CD4-positive, alpha-beta T cell (primary cell): ENCODE data around the gene PPP1R13L. TPM values are rescaled to one million over a fixed set of nuclear protein-coding genes. Genes with fewer than 3 reads are reported as not detected.
"Not testable (repeated sequence)": the region's sequence is repeated elsewhere in the genome, so short reads cannot be mapped to it uniquely, and the experiment has no call there.

Experiments
- ATAC-seq: fragments of 200-7000 bp; cut with Tn5 transposase; one replicate; pipeline ENCODE4 v1.10.0; 2022; ENCODE audit warnings: mild to moderate bottlenecking; ENCODE audit not compliant: poor library complexity
- CTCF ChIA-PET: fragments of 350-600 bp; sonication (Branson Sonifier 250); formaldehyde crosslinking; loops from one replicate; lab custom pipeline; 2021; ENCODE audit warnings: antibody characterized with exemption, inconsistent platforms; lab: Charles Lee
- POLR2A ChIA-PET: fragments of 350-600 bp; sonication (Branson Sonifier 250); formaldehyde crosslinking; loops from one replicate; lab custom pipeline; 2021; ENCODE audit warnings: antibody characterized with exemption, inconsistent platforms; lab: Charles Lee
- DNase-seq, 14 experiments: peaks; one replicate each; pipeline ENCODE4 v3.0.0-alpha.2; 2013 to 2020; ENCODE audit warnings: mixed read lengths in 2 of 14
- H3K27ac ChIP-seq, 2 donors: one replicate each; pipeline versions ENCODE4 v1.5.1 to v1.7.0; 2013; ENCODE audit warnings: low read length in 2 of 2, low read depth in 1 of 2, mild to moderate bottlenecking in 1 of 2
- H3K27me3 ChIP-seq, 2 experiments: 1 replicate in 1 of 2; 2 replicates in 1 of 2; pipeline versions ENCODE4 v1.6.1 to v1.7.0; 2013; ENCODE audit warnings: low read length in 2 of 2, control low read depth in 1 of 2, mild to moderate bottlenecking in 1 of 2, moderate library complexity in 1 of 2; ENCODE audit not compliant: insufficient read depth in 2 of 2, control insufficient read depth in 1 of 2
- H3K36me3 ChIP-seq: one replicate; pipeline ENCODE4 v1.6.1; 2013; ENCODE audit warnings: low read length, control low read depth; ENCODE audit not compliant: insufficient read depth
- H3K4me1 ChIP-seq: one replicate; pipeline ENCODE4 v1.6.1; 2013; ENCODE audit warnings: low read length, control low read depth; ENCODE audit not compliant: insufficient read depth
- H3K4me3 ChIP-seq: one replicate; pipeline ENCODE4 v1.5.1; 2013; ENCODE audit warnings: mild to moderate bottlenecking, low read length, moderate library complexity
- H3K9me3 ChIP-seq, 2 experiments: 1 replicate in 1 of 2; 2 replicates in 1 of 2; pipeline versions ENCODE4 v1.6.1 to v1.7.0; 2013; ENCODE audit warnings: low read length in 2 of 2, mild to moderate bottlenecking in 2 of 2, control low read depth in 1 of 2, moderate library complexity in 1 of 2; ENCODE audit not compliant: control insufficient read depth in 1 of 2, insufficient read depth in 1 of 2
- H3K27ac Mint-ChIP-seq: one replicate; pipeline ENCODE4 v1.8.0; 2020; ENCODE audit warnings: mixed read lengths
- H3K27me3 Mint-ChIP-seq: one replicate; pipeline ENCODE4 v1.8.0; 2021; ENCODE audit warnings: mixed read lengths
- H3K36me3 Mint-ChIP-seq: one replicate; pipeline ENCODE4 v1.8.0; 2021; ENCODE audit warnings: low read depth, mixed read lengths
- H3K4me1 Mint-ChIP-seq: one replicate; pipeline ENCODE4 v1.8.0; 2021; ENCODE audit warnings: low read depth, mixed read lengths
- H3K4me3 Mint-ChIP-seq: one replicate; pipeline ENCODE4 v1.8.0; 2020; ENCODE audit warnings: mild to moderate bottlenecking, mixed read lengths
- H3K9me3 Mint-ChIP-seq: one replicate; pipeline ENCODE4 v1.8.0; 2020; ENCODE audit warnings: mixed read lengths
- intact Hi-C, 2 experiments: fragments of 100-400 bp; cut with DNase I in 1 of 2; cut with micrococcal nuclease in 1 of 2; formaldehyde crosslinking; loops; one replicate each; pipeline versions ENCODE4 v1.15.1 to v1.9.0; 2023 to 2025; cut with DNase I, micrococcal nuclease
- total RNA-seq, 174 experiments: library from RNA in 2 of 174; stranded (reverse) in 2 of 174; gene quantifications; one replicate each; pipeline ENCODE4 v1.2.3 and lab custom pipeline; 2021 to 2026
- TF ChIP-seq, protein P1 (sequence below): fragments of 200-600 bp; IDR thresholded peaks from one replicate; pipeline ENCODE4 v1.8.0; 2022; ENCODE audit warnings: antibody characterized with exemption, mild to moderate bottlenecking

Gene PPP1R13L
- total RNA-seq, 2 experiments from 2014 or later: 1.5 to 3.7 TPM

- Histone ChIP-seq H3K9me3 (no peaks in the 10 kb centered on the region), H3K27me3 (no peaks in the 10 kb centered on the region), H3K4me3 (peak overlapping the region; percentile 37), H3K4me1 (peaks cover 35% of the 10 kb centered on the region), H3K27ac (peak overlapping the region in 1 of 2 donors; percentile 65), H3K36me3 (no peaks in the 10 kb centered on the region)
- peaks cover 32% of the 10 kb centered on the region for H3K4me1 Mint-ChIP-seq
- no peak overlapping the region for H3K27ac Mint-ChIP-seq
- TF ChIP-seq, protein P1, sequence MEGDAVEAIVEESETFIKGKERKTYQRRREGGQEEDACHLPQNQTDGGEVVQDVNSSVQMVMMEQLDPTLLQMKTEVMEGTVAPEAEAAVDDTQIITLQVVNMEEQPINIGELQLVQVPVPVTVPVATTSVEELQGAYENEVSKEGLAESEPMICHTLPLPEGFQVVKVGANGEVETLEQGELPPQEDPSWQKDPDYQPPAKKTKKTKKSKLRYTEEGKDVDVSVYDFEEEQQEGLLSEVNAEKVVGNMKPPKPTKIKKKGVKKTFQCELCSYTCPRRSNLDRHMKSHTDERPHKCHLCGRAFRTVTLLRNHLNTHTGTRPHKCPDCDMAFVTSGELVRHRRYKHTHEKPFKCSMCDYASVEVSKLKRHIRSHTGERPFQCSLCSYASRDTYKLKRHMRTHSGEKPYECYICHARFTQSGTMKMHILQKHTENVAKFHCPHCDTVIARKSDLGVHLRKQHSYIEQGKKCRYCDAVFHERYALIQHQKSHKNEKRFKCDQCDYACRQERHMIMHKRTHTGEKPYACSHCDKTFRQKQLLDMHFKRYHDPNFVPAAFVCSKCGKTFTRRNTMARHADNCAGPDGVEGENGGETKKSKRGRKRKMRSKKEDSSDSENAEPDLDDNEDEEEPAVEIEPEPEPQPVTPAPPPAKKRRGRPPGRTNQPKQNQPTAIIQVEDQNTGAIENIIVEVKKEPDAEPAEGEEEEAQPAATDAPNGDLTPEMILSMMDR: no peak
- no peaks in the 10 kb centered on the region for H3K9me3 Mint-ChIP-seq
- DNase-seq: no peak
- intact Hi-C loops: loop anchor here (1.0 to 2.0 kb wide), 2 partner anchors 16 to 40 kb away; no protein-coding TSS in a partner anchor
- H3K27me3 Mint-ChIP-seq: no peaks in the 10 kb centered on the region
- ChIA-PET POLR2A (interaction anchor here (0.8 to 2.9 kb wide), 13 partner anchors 10 to 253 kb away, joined by 3 to 142 read pairs (median 6); partner anchors contain the start of genes FOSB, RTN2 and SNRPD2), CTCF (interaction anchor here (0.6 to 6.0 kb wide), 32 partner anchors 9 to 347 kb away, joined by 3 to 365 read pairs (median 7); partner anchors contain the start of genes DMPK, ERCC1, FOSB and GIPR)
- no peak for ATAC-seq
- peak overlapping the region; percentile 48 for H3K4me3 Mint-ChIP-seq
- no peaks in the 10 kb centered on the region for H3K36me3 Mint-ChIP-seq
Measured at GRCh38 chr19:45439190-45439568, 34.3 kb upstream of the PPP1R13L start.

DNA sequence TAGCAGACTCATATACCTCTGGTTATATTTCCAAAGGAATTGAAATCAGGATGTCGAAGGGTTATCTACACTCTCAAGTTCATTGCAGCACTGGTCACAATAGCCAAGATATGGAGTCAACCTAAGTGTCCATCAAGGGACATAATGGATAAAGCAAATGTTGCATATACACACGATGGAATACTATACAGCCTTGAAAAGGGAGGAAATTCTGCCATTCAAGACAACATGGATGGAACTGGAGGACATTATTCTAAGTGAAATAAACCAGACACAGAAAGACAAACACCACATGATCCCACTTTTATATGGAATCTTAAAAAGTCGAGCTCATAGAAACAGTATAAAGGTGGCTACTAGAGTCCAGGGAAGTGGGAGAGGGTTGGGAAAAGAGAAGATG, 32.5 kb upstream of the PPP1R13L start:
- no peaks in the 10 kb centered on the region for H3K9me3 Mint-ChIP-seq
- intact Hi-C loops: no loop called here
- Histone ChIP-seq H3K4me3 (no peak overlapping the region), H3K27ac (no peak overlapping the region), H3K36me3 (no peaks in the 10 kb centered on the region), H3K4me1 (peaks cover 17% of the 10 kb centered on the region), H3K9me3 (no peaks in the 10 kb centered on the region), H3K27me3 (no peaks in the 10 kb centered on the region)
- TF ChIP-seq, protein P1: no peak
- POLR2A ChIA-PET: interaction anchor here (0.6 kb wide), 1 partner anchor 42 kb away, joined by 3 read pairs; no protein-coding TSS in a partner anchor
- no peaks in the 10 kb centered on the region for H3K27me3 Mint-ChIP-seq
- H3K27ac Mint-ChIP-seq: no peak overlapping the region
- H3K4me1 Mint-ChIP-seq: peaks cover 16% of the 10 kb centered on the region
- CTCF ChIA-PET: interaction anchor here (1.7 to 6.0 kb wide), 2 partner anchors 32 to 40 kb away, joined by 4 to 365 read pairs; no protein-coding TSS in a partner anchor
- ATAC-seq: no peak
- DNase-seq: no peak
- no peaks in the 10 kb centered on the region for H3K36me3 Mint-ChIP-seq
- peak overlapping the region; percentile 12 for H3K4me3 Mint-ChIP-seq

DNA sequence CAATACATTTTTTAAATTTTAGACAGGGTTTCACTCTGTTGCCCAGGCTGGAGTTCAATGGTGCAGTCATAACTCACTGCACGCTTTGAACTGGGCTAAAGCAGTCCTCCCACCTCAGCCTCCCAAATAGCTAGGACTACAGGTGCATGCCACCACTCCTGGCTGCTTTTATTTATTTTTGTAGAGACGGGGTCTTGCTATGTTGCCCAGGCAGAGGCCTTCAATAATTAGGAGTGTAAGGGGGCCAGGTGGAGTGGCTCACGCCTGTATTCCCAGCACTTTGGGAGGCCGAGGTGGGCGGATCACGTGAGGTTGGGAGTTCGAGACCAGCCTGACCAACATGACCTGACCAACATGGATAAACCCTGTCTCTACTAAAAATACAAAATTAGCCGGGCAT, 27.7 kb upstream of the PPP1R13L start:
- H3K36me3 ChIP-seq, H3K9me3 ChIP-seq, H3K27ac ChIP-seq, H3K27me3 Mint-ChIP-seq, DNase-seq, POLR2A ChIA-PET, H3K4me3 Mint-ChIP-seq, H3K4me3 ChIP-seq, ATAC-seq, H3K27ac Mint-ChIP-seq, H3K9me3 Mint-ChIP-seq, H3K27me3 ChIP-seq, H3K36me3 Mint-ChIP-seq, H3K4me1 Mint-ChIP-seq: not testable (repeated sequence)
- intact Hi-C loops: loop anchor here in 1 of 2 experiments (5.0 kb wide), 1 partner anchor 125 kb away; no protein-coding TSS in a partner anchor
- CTCF ChIA-PET: interaction anchor here (4.1 kb wide), 1 partner anchor 46 kb away, joined by 15 read pairs; no protein-coding TSS in a partner anchor
- peaks cover 17% of the 10 kb centered on the region for H3K4me1 ChIP-seq

DNA sequence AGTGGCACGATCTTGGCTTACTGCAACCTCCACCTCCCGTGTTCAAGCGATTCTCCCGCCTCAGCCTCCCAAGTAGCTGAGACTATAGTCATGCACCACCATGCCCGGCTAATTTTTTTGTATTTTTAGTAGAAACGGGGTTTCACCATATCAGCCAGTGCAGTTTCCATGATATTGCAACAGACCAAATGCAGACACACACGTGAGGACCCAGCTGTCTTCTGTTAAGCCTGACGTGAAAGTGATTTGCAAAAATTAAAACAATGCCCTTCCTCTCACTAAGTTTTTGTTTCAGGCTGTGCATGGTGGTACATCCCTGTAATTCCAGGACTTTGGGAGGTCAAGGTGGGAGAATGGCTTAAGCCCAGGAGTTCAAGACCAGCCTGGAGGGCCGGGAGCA, 26.1 kb upstream of the PPP1R13L start:
- intact Hi-C loops: loop anchor here in 1 of 2 experiments (5.0 kb wide), 1 partner anchor 126 kb away; no protein-coding TSS in a partner anchor
- H3K4me3 ChIP-seq, DNase-seq, H3K27me3 Mint-ChIP-seq, H3K9me3 Mint-ChIP-seq, H3K9me3 ChIP-seq, H3K36me3 ChIP-seq, ATAC-seq, H3K4me3 Mint-ChIP-seq, H3K27me3 ChIP-seq, POLR2A ChIA-PET, H3K27ac Mint-ChIP-seq, H3K4me1 Mint-ChIP-seq, H3K36me3 Mint-ChIP-seq, H3K27ac ChIP-seq: not testable (repeated sequence)
- CTCF ChIA-PET: interaction anchor here (1.1 to 4.1 kb wide), 3 partner anchors 9 to 55 kb away, joined by 3 to 15 read pairs (median 13); no protein-coding TSS in a partner anchor
- H3K4me1 ChIP-seq: peaks cover 17% of the 10 kb centered on the region

- CTCF ChIA-PET: interaction anchor here (2.8 to 4.1 kb wide), 2 partner anchors 10 to 49 kb away, joined by 13 to 15 read pairs; no protein-coding TSS in a partner anchor
- POLR2A ChIA-PET, H3K27me3 Mint-ChIP-seq, H3K4me1 Mint-ChIP-seq, H3K27ac Mint-ChIP-seq, H3K36me3 ChIP-seq, H3K9me3 Mint-ChIP-seq, H3K36me3 Mint-ChIP-seq, ATAC-seq, H3K27ac ChIP-seq, H3K4me3 ChIP-seq, H3K27me3 ChIP-seq, H3K9me3 ChIP-seq, DNase-seq: not testable (repeated sequence)
- peaks cover 17% of the 10 kb centered on the region for H3K4me1 ChIP-seq
- peak overlapping the region; percentile 25 for H3K4me3 Mint-ChIP-seq
- intact Hi-C loops: loop anchor here (5.0 to 10.0 kb wide), 3 partner anchors 127 to 212 kb away; partner anchors contain the start of gene OPA3 (in 1 of the 2)
Measured at GRCh38 chr19:45429896-45430295, 25.0 kb upstream of the PPP1R13L start.
